Measurements from ENCODE around the gene RPN2.

- TF ChIP-seq CTCF (optimal IDR thresholded peaks at IDR 0.05 in 1 of 3, IDR thresholded peaks at IDR 0.05 in 1 of 3, conservative IDR thresholded peaks at IDR 0.05 in 1 of 3; ENCODE audit: extremely low read depth in 1 of 3, insufficient read depth in 2 of 3, low read length in 3 of 3), result no peak
- no peak for TF ChIP-seq EZH2 (IDR thresholded peaks at IDR 0.05; ENCODE audit: low read length)
Observed at GRCh38 chr20:37222086-37222485, 43.0 kb downstream of the RPN2 start.

Data from keratinocyte (primary cell).